GM12865 (cell line): ENCODE measurements around the gene NMRK2.
"Not testable (repeated sequence)": the region's sequence is repeated elsewhere in the genome, so short reads cannot be mapped to it uniquely, and the experiment has no call there.

Experiments
- DNase-seq: peaks from one replicate; pipeline ENCODE4 v3.0.0; 2010; ENCODE audit warnings: low read depth
- H3K4me3 ChIP-seq: 2 replicates; pipeline ENCODE4 v1.5.1; 2011; ENCODE audit warnings: mild to moderate bottlenecking, low read depth, low read length, control low read depth
- CTCF ChIP-seq: IDR thresholded peaks from 2 replicates; pipeline ENCODE4 v1.5.1; 2011; ENCODE audit warnings: low read length, control low read depth, low read depth, inconsistent platforms; ENCODE audit not compliant: insufficient read depth; ENCODE audit errors: missing control alignments

NMRK2 gene

GRCh38 chr19:3961007-3961406 is 28.1 kb downstream of the NMRK2 start:
- TF ChIP-seq CTCF: no peak
- H3K4me3 ChIP-seq: no peak overlapping the region
- DNase-seq: no peak

- no peak for TF ChIP-seq CTCF
Observed at GRCh38 chr19:3963458-3964255, 30.8 kb downstream of the NMRK2 start.

GRCh38 chr19:3964256-3965194 is 31.7 kb downstream of the NMRK2 start:
- no peak for TF ChIP-seq CTCF
- DNase-seq: no peak
- H3K4me3 ChIP-seq: no peak overlapping the region

More at GRCh38 chr19:3963458-3964255, 30.8 kb downstream of the NMRK2 start:
- H3K4me3 ChIP-seq: no peak overlapping the region
- no peak for DNase-seq

- TF ChIP-seq CTCF: no peak
Observed at GRCh38 chr19:3966051-3967017, 33.5 kb downstream of the NMRK2 start.

GRCh38 chr19:3967983-3968382 is 35.1 kb downstream of the NMRK2 start:
- not testable (repeated sequence) for DNase-seq, H3K4me3 ChIP-seq

More at GRCh38 chr19:3966051-3967017, 33.5 kb downstream of the NMRK2 start:
- H3K4me3 ChIP-seq: no peak overlapping the region
- no peak for DNase-seq

- H3K4me3 ChIP-seq: no peak overlapping the region
- DNase-seq: no peak
- no peak for TF ChIP-seq CTCF
Observed at GRCh38 chr19:3968556-3969434, 35.9 kb downstream of the NMRK2 start.
